Measurements from ENCODE around the gene CABP4. TPM values are rescaled to one million over a fixed set of nuclear protein-coding genes. Genes with fewer than 3 reads are reported as not detected.

Gene CABP4
- total RNA-seq, 1 experiment from 2014 or later: not detected

DNA sequence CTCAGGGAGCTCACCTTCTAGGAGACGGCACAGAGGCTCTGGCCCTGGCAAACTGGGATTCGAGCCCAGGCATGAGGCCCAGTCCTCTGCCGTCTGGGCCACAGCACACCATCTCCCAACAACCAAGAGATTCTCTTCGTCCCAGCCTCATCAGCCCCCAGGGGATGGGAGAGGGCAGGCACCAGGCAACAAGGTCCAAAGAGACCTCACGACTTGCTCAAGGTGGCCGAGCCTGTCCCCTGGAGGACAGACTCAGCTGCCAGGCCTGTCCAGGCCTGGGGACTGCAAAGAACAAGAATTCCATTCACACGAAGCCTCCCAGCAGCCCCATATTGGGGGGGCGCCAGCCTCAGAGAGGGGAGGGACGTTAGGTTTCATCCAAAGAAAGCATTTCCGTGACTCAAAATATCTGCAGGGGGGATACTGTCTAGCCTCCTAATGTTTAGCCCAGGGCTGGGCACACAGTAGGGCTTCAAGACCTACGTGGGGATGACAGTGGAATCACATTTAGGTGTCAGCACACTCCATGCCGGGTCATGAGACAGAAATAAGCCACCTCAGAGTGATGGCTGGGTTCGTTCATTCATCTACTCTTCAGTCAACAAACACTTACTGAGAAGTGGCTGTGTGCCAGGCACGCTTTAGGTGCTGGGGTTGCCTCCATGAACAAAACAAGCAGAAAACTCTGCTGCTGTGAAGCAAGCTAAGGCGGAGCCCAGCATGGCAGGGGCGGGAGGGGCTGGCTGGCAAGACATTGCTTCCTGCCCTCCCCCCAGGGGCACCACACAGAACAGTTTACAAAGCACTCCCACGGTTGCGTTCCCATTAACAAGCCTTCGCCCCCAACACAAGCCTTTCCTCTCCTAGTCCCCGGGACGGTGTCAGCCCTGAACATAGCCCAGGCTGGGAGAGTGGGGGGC lies 38.5 kb upstream of the CABP4 start:
- TF ChIP-seq, protein P1, sequence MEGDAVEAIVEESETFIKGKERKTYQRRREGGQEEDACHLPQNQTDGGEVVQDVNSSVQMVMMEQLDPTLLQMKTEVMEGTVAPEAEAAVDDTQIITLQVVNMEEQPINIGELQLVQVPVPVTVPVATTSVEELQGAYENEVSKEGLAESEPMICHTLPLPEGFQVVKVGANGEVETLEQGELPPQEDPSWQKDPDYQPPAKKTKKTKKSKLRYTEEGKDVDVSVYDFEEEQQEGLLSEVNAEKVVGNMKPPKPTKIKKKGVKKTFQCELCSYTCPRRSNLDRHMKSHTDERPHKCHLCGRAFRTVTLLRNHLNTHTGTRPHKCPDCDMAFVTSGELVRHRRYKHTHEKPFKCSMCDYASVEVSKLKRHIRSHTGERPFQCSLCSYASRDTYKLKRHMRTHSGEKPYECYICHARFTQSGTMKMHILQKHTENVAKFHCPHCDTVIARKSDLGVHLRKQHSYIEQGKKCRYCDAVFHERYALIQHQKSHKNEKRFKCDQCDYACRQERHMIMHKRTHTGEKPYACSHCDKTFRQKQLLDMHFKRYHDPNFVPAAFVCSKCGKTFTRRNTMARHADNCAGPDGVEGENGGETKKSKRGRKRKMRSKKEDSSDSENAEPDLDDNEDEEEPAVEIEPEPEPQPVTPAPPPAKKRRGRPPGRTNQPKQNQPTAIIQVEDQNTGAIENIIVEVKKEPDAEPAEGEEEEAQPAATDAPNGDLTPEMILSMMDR (IDR thresholded peaks at IDR 0.05; ENCODE audit: unreplicated experiment): no peak
- BruUV-seq (replicated peaks): no TSS peak
- no peak overlapping the region for H3K4me3 Mint-ChIP-seq (ENCODE audit: unreplicated experiment)
- intact Hi-C loops (cut with micrococcal nuclease): no loop called here
- H3K4me1 Mint-ChIP-seq (ENCODE audit: insufficient read depth, unreplicated experiment): peaks cover 13% of the 10 kb centered on the region
- peaks cover 5% of the 10 kb centered on the region for H3K36me3 Mint-ChIP-seq (ENCODE audit: insufficient read depth, unreplicated experiment)
- POLR2A ChIA-PET: interaction anchor here (0.6 kb wide), 1 partner anchor 703 kb away, joined by 4 read pairs; no protein-coding TSS in a partner anchor
- no peaks in the 10 kb centered on the region for H3K9me3 Mint-ChIP-seq (ENCODE audit: unreplicated experiment)
- H3K27ac Mint-ChIP-seq (ENCODE audit: low read depth, unreplicated experiment): peak overlapping the region; percentile 46
- peak; percentile 66 for DNase-seq (ENCODE audit: unreplicated experiment)
- H3K27me3 Mint-ChIP-seq (ENCODE audit: insufficient read depth, unreplicated experiment): no peaks in the 10 kb centered on the region
- CTCF ChIA-PET: interaction anchor here (0.6 kb wide), 1 partner anchor 48 kb away, joined by 3 read pairs; no protein-coding TSS in a partner anchor

DNA sequence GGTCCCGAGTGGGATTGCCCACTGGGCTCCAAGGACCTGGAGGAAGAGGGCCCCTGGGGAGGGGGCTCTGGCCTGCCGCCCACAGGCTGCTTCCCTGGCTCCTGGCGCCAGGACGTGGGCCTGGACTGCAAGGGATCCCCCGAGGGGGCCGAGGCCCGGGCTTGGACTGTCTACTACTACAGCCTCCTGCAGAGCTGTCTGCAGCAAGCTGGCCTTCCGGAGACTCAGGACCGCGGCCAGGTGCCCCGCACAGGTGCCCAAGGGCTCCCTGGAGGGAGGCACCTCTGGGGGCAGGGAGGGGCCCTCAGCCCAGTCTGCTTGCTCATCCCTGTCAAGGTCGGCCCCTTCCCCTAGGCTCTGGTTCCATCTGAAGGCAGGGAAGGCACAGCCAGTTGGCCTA lies 37.7 kb upstream of the CABP4 start:
- POLR2A ChIA-PET: no interaction called here
- DNase-seq (ENCODE audit: unreplicated experiment): no peak
- CTCF ChIA-PET: interaction anchor here (0.6 kb wide), 1 partner anchor 47 kb away, joined by 3 read pairs; no protein-coding TSS in a partner anchor
- Mint-ChIP-seq H3K4me1 (ENCODE audit: insufficient read depth, unreplicated experiment) (peaks cover 13% of the 10 kb centered on the region), H3K9me3 (ENCODE audit: unreplicated experiment) (no peaks in the 10 kb centered on the region), H3K4me3 (ENCODE audit: unreplicated experiment) (no peak overlapping the region), H3K36me3 (ENCODE audit: insufficient read depth, unreplicated experiment) (peaks cover 3% of the 10 kb centered on the region), H3K27me3 (ENCODE audit: insufficient read depth, unreplicated experiment) (no peaks in the 10 kb centered on the region), H3K27ac (ENCODE audit: low read depth, unreplicated experiment) (no peak overlapping the region)
- TF ChIP-seq, protein P1 (IDR thresholded peaks at IDR 0.05; ENCODE audit: unreplicated experiment): no peak
- intact Hi-C loops (cut with micrococcal nuclease): no loop called here
- BruUV-seq (replicated peaks): no TSS peak

DNA sequence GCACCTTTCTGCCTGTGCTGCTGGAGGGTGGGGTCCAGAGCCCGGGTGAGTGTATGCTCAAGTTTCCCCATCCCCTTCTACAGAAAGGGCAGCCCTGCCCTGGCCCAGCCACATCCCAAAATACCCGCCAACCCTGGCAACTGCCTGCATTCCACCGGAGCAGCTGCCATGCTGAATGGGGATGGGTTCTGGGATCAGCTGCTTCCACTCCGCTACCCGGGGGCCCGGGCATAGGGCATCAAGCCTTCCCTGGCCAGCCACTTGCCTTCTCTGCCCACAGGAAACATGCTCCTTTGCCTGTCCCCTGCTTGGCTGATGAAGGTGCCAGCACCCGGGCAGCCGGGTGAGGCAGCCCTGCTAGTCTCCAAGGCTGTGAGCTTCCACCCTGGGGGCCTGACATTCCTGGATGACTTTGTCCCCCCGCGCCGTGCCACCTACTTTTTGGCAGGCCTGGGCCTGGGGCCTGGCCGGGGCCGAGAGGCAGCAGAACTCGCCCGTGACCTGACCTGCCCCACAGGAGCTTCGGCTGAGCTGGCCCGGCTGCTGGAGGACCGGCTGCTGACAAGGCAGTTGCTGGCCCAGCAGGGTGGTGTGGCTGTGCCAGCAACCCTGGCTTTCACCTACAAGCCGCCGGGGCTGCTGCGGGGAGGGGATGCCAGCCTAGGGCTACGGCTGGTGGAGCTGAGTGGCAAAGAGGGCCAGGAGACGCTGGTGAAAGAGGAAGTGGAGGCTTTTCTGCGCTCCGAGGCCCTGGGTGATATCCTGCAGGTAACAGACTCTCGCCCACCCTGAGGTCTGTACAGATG lies 36.5 kb upstream of the CABP4 start:
- POLR2A ChIA-PET: interaction anchor here (0.6 to 1.2 kb wide), 4 partner anchors 10 to 47 kb away, joined by 3 to 4 read pairs (median 3); partner anchors contain the start of genes PPP1CA, RAD9A and RPS6KB2
- DNase-seq (ENCODE audit: unreplicated experiment): no peak
- Mint-ChIP-seq H3K9me3 (ENCODE audit: unreplicated experiment) (no peaks in the 10 kb centered on the region), H3K36me3 (ENCODE audit: insufficient read depth, unreplicated experiment) (no peaks in the 10 kb centered on the region), H3K27me3 (ENCODE audit: insufficient read depth, unreplicated experiment) (no peaks in the 10 kb centered on the region), H3K4me1 (ENCODE audit: insufficient read depth, unreplicated experiment) (peaks cover 20% of the 10 kb centered on the region), H3K27ac (ENCODE audit: low read depth, unreplicated experiment) (no peak overlapping the region), H3K4me3 (ENCODE audit: unreplicated experiment) (no peak overlapping the region)
- intact Hi-C loops (cut with micrococcal nuclease): no loop called here
- CTCF ChIA-PET: no interaction called here
- TF ChIP-seq, protein P1 (IDR thresholded peaks at IDR 0.05; ENCODE audit: unreplicated experiment): no peak
- BruUV-seq (replicated peaks): no TSS peak
